GM19455 (cell line): Measurements from ENCODE around the gene OR2A2.

Experiments used
- ATAC-seq: cut with Tn5 transposase; IDR thresholded peaks from one replicate; pipeline ENCODE4 v1.9.1; 2021; ENCODE audit not compliant: unreplicated experiment

Gene OR2A2

GRCh38 chr7:144134116-144134515 is 24.7 kb downstream of the OR2A2 start:
- no peak for ATAC-seq

- ATAC-seq: no peak
These were observed 28.1 kb downstream of the OR2A2 start for GRCh38 chr7:144137501-144137900.

DNA sequence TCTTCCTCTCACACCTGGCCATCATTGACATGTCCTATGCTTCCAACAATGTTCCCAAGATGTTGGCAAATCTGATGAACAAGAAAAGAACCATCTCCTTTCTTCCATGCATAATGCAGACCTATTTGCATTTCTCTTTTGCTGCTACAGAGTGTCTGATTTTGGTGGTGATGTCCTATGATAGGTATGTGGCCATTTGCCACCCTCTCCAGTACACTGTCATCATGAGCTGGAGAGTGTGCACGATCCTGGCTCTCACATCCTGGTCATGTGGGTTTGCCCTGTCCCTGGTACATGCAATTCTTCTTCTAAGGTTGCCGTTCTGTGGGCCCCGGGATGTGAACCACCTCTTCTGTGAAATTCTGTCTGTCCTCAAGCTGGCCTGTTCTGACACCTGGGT is 32.8 kb downstream of the OR2A2 start:
- no peak for ATAC-seq

GRCh38 chr7:144144426-144144825 is 35.0 kb downstream of the OR2A2 start:
- no peak for ATAC-seq

- no peak for ATAC-seq
These were observed 38.9 kb downstream of the OR2A2 start for GRCh38 chr7:144148224-144148827.

DNA sequence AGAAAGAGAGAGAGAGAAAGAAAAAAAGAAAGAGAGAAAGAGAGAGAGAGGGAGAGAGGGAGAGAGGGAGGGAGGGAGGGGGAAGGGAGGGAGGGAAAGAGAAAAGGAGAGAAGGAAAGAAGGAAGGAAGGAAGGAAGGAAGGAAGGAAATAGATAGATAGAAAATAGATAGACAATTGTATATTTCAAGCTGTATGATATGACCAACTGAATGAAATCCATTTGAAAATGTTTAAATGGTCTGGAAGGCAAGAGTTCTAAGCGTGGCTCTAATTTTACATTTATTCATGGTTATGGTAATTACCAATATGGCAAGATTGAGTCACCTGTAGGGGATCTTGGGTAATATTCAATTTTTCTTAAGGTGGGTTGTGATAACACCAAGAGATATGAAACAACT is 49.5 kb downstream of the OR2A2 start:
- no peak for ATAC-seq
